ENCODE data around the gene FNTB.

The FNTB gene

DNA sequence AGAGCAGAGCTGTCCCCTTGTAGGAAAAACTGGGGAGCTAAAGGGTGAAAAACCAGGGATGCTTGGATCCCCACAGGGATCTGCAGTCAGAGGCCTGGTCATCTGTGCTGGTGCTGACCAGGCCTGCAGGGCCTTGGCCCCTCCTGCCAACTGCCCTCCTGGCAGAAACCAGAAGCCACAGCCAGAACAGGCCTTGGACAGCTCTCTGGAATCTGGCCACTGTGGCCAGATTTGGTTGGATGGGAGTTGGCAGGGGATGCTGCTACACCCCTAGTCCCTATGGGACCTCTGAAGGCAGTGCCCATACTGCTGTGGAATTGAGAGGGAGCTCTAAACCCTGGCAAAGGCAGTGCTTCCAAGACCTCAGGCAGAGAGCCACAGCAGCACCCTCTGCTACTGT is 35.0 kb upstream of the FNTB start:
- no peak overlapping the region for H3K4me3 ChIP-seq (ENCODE audit: low read depth in 1 of 2, low read length in 2 of 2)
- no peaks in the 10 kb centered on the region for H3K79me2 ChIP-seq (ENCODE audit: insufficient read depth, low read length)
- ATAC-seq (ENCODE audit: insufficient read depth, low read depth) (no peak), DNase-seq (no peak)
- H3K27ac ChIP-seq (ENCODE audit: low read length), result no peak overlapping the region
- no peaks in the 10 kb centered on the region for H3K4me1 ChIP-seq (ENCODE audit: insufficient read depth, low read length)
- H3K27me3 ChIP-seq (ENCODE audit: insufficient read depth, low read length, poor library complexity), result no peaks in the 10 kb centered on the region
- H2AFZ ChIP-seq (ENCODE audit: low read depth, low read length), result no peak overlapping the region
- H3K9me3 ChIP-seq (ENCODE audit: insufficient read depth, low read length, severe bottlenecking), result no peaks in the 10 kb centered on the region
- H4K20me1 ChIP-seq (ENCODE audit: insufficient read depth, low read length), result 0 out of 2 replicates have a peak, but pooled peaks cover 3% of the 10 kb centered on the region
- peaks cover 54% of the 10 kb centered on the region for H3K36me3 ChIP-seq (ENCODE audit: insufficient read depth, low read length)
- H3K9ac ChIP-seq (ENCODE audit: low read depth, low read length), result no peak overlapping the region
- H3K4me2 ChIP-seq (ENCODE audit: insufficient read depth, low read length), result no peak overlapping the region
- no peak for TF ChIP-seq EZH2 (IDR thresholded peaks at IDR 0.05; ENCODE audit: borderline replicate concordance, low read depth, low read length, severe bottlenecking)
- TF ChIP-seq, protein P1, sequence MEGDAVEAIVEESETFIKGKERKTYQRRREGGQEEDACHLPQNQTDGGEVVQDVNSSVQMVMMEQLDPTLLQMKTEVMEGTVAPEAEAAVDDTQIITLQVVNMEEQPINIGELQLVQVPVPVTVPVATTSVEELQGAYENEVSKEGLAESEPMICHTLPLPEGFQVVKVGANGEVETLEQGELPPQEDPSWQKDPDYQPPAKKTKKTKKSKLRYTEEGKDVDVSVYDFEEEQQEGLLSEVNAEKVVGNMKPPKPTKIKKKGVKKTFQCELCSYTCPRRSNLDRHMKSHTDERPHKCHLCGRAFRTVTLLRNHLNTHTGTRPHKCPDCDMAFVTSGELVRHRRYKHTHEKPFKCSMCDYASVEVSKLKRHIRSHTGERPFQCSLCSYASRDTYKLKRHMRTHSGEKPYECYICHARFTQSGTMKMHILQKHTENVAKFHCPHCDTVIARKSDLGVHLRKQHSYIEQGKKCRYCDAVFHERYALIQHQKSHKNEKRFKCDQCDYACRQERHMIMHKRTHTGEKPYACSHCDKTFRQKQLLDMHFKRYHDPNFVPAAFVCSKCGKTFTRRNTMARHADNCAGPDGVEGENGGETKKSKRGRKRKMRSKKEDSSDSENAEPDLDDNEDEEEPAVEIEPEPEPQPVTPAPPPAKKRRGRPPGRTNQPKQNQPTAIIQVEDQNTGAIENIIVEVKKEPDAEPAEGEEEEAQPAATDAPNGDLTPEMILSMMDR (IDR thresholded peaks at IDR 0.05; ENCODE audit: borderline replicate concordance, extremely low read depth, low read length, poor library complexity, severe bottlenecking), result no peak

GRCh38 chr14:64952598-64953309 is 33.9 kb upstream of the FNTB start:
- Histone ChIP-seq H4K20me1 (ENCODE audit: insufficient read depth, low read length) (0 out of 2 replicates have a peak, but pooled peaks cover 3% of the 10 kb centered on the region), H3K4me1 (ENCODE audit: insufficient read depth, low read length) (no peaks in the 10 kb centered on the region), H3K4me2 (ENCODE audit: insufficient read depth, low read length) (no peak overlapping the region), H3K36me3 (ENCODE audit: insufficient read depth, low read length) (peaks cover 46% of the 10 kb centered on the region), H3K79me2 (ENCODE audit: insufficient read depth, low read length) (no peaks in the 10 kb centered on the region), H2AFZ (ENCODE audit: low read depth, low read length) (no peak overlapping the region), H3K27me3 (ENCODE audit: insufficient read depth, low read length, poor library complexity) (no peaks in the 10 kb centered on the region), H3K9ac (ENCODE audit: low read depth, low read length) (no peak overlapping the region), H3K27ac (ENCODE audit: low read length) (no peak overlapping the region), H3K4me3 (ENCODE audit: low read depth in 1 of 2, low read length in 2 of 2) (no peak overlapping the region), H3K9me3 (ENCODE audit: insufficient read depth, low read length, severe bottlenecking) (no peaks in the 10 kb centered on the region)
- TF ChIP-seq, protein P1 (IDR thresholded peaks at IDR 0.05; ENCODE audit: borderline replicate concordance, extremely low read depth, low read length, poor library complexity, severe bottlenecking), result peak; percentile 35
- no peak for TF ChIP-seq EZH2 (IDR thresholded peaks at IDR 0.05; ENCODE audit: borderline replicate concordance, low read depth, low read length, severe bottlenecking)
- DNase-seq (no peak), ATAC-seq (ENCODE audit: insufficient read depth, low read depth) (peak; percentile 59; the same call in 1 of the 3 replicates)

GRCh38 chr14:64953310-64953654 is 33.4 kb upstream of the FNTB start:
- DNase-seq (no peak), ATAC-seq (ENCODE audit: insufficient read depth, low read depth) (0 out of 3 replicates have a peak, but pooled peaks have one; percentile 18)
- Histone ChIP-seq H3K9ac (ENCODE audit: low read depth, low read length) (no peak overlapping the region), H2AFZ (ENCODE audit: low read depth, low read length) (no peak overlapping the region), H4K20me1 (ENCODE audit: insufficient read depth, low read length) (0 out of 2 replicates have a peak, but pooled peaks cover 3% of the 10 kb centered on the region), H3K4me3 (ENCODE audit: low read depth in 1 of 2, low read length in 2 of 2) (no peak overlapping the region), H3K27me3 (ENCODE audit: insufficient read depth, low read length, poor library complexity) (no peaks in the 10 kb centered on the region), H3K4me1 (ENCODE audit: insufficient read depth, low read length) (no peaks in the 10 kb centered on the region), H3K79me2 (ENCODE audit: insufficient read depth, low read length) (no peaks in the 10 kb centered on the region), H3K27ac (ENCODE audit: low read length) (no peak overlapping the region), H3K9me3 (ENCODE audit: insufficient read depth, low read length, severe bottlenecking) (no peaks in the 10 kb centered on the region), H3K4me2 (ENCODE audit: insufficient read depth, low read length) (no peak overlapping the region), H3K36me3 (ENCODE audit: insufficient read depth, low read length) (peaks cover 41% of the 10 kb centered on the region)
- no peak for TF ChIP-seq EZH2 (IDR thresholded peaks at IDR 0.05; ENCODE audit: borderline replicate concordance, low read depth, low read length, severe bottlenecking)
- TF ChIP-seq, protein P1 (IDR thresholded peaks at IDR 0.05; ENCODE audit: borderline replicate concordance, extremely low read depth, low read length, poor library complexity, severe bottlenecking), result no peak

Measured in DND-41 (cell line).